Liver (tissue), 9 donors: Measurements from ENCODE around the gene TOR4A. TPM values are rescaled to one million over a fixed set of nuclear protein-coding genes. Genes with fewer than 3 reads are reported as not detected.

Experiments
- DNase-seq: peaks from one replicate; pipeline ENCODE4 v3.0.0-alpha.2; 2017; ENCODE audit warnings: low spot score
- H3K27ac ChIP-seq, 2 donors: one replicate each; pipeline ENCODE4 v1.7.0; 2013; ENCODE audit warnings: inconsistent platforms in 2 of 2, low read length in 2 of 2, control low read depth in 1 of 2, low read depth in 1 of 2, mild to moderate bottlenecking in 1 of 2
- H3K27me3 ChIP-seq, 4 donors: one replicate each; pipeline versions ENCODE4 v1.6.1 to v1.7.0; 2013; ENCODE audit warnings: low read length in 3 of 4, inconsistent platforms in 1 of 4, mild to moderate bottlenecking in 1 of 4, moderate library complexity in 1 of 4; ENCODE audit not compliant: control insufficient read depth in 4 of 4, insufficient read depth in 4 of 4
- H3K36me3 ChIP-seq, 4 donors: one replicate each; pipeline versions ENCODE4 v1.6.1 to v1.7.0; 2013; ENCODE audit warnings: low read length in 3 of 4, mild to moderate bottlenecking in 3 of 4, low read depth in 1 of 4, moderate library complexity in 1 of 4; ENCODE audit not compliant: control insufficient read depth in 4 of 4, insufficient read depth in 3 of 4
- H3K4me1 ChIP-seq, 4 donors: one replicate each; pipeline versions ENCODE4 v1.6.1 to v1.7.0; 2013; ENCODE audit warnings: low read length in 3 of 4, mild to moderate bottlenecking in 3 of 4, moderate library complexity in 1 of 4; ENCODE audit not compliant: control insufficient read depth in 4 of 4, insufficient read depth in 4 of 4
- H3K4me3 ChIP-seq, 3 donors: one replicate each; pipeline versions ENCODE4 v1.6.1 to v1.7.0; 2013; ENCODE audit warnings: low read length in 3 of 3, control low read depth in 1 of 3, low read depth in 1 of 3, mild to moderate bottlenecking in 1 of 3
- H3K9ac ChIP-seq, 2 donors: one replicate each; pipeline ENCODE4 v1.7.0; 2013; ENCODE audit warnings: low read length in 2 of 2, mild to moderate bottlenecking in 2 of 2, moderate library complexity in 2 of 2, control low read depth in 1 of 2, low read depth in 1 of 2
- H3K9me3 ChIP-seq, 4 donors: one replicate each; pipeline versions ENCODE4 v1.6.1 to v1.7.0; 2013; ENCODE audit warnings: low read length in 3 of 4; ENCODE audit not compliant: control insufficient read depth in 4 of 4
- FOXA2 ChIP-seq: IDR thresholded peaks from 2 replicates; pipeline ENCODE4 v1.6.1; 2016; ENCODE audit warnings: antibody characterized with exemption
- HNF4A ChIP-seq, 2 donors: conservative IDR thresholded peaks; 2 replicates each; pipeline ENCODE4 v1.6.1; 2016; ENCODE audit warnings: antibody characterized with exemption in 2 of 2, mild to moderate bottlenecking in 2 of 2
- HNF4G ChIP-seq: IDR thresholded peaks from 2 replicates; pipeline ENCODE4 v1.6.1; 2016; ENCODE audit warnings: antibody characterized with exemption
- JUND ChIP-seq, 2 donors: IDR thresholded peaks; 2 replicates each; pipeline ENCODE4 v1.6.1; 2016; ENCODE audit warnings: antibody characterized with exemption in 2 of 2
- NR2F2 ChIP-seq: IDR thresholded peaks from 2 replicates; pipeline ENCODE4 v1.6.1; 2016; ENCODE audit warnings: antibody characterized with exemption
- RAD21 ChIP-seq, 2 donors: IDR thresholded peaks; 2 replicates each; pipeline ENCODE4 v1.6.1; 2016; ENCODE audit warnings: antibody characterized with exemption in 2 of 2, mild to moderate bottlenecking in 2 of 2
- REST ChIP-seq: IDR thresholded peaks from 2 replicates; pipeline ENCODE4 v1.6.1; 2016; ENCODE audit warnings: antibody characterized with exemption, mild to moderate bottlenecking
- RXRA ChIP-seq, 2 donors: IDR thresholded peaks; 2 replicates each; pipeline ENCODE4 v1.6.1; 2017 to 2018; ENCODE audit warnings: antibody characterized with exemption in 2 of 2, mild to moderate bottlenecking in 1 of 2
- SP1 ChIP-seq: IDR thresholded peaks from 2 replicates; pipeline ENCODE4 v1.6.1; 2018; ENCODE audit warnings: antibody characterized with exemption, mild to moderate bottlenecking
- TAF1 ChIP-seq: conservative IDR thresholded peaks from 2 replicates; pipeline ENCODE4 v1.6.1; 2016; ENCODE audit warnings: antibody characterized with exemption, mild to moderate bottlenecking
- YY1 ChIP-seq: IDR thresholded peaks from 2 replicates; pipeline ENCODE4 v1.6.1; 2016; ENCODE audit warnings: antibody characterized with exemption, mild to moderate bottlenecking
- WGBS: extraction: QIAGEN DNeasy Blood & Tissue Kit; methylation state at CpG from one replicate; pipeline ENCODE4 v1.1.7; 2013; 5-methylcytosine and 5-hydroxymethylcytosine counted together
- polyA plus RNA-seq, 2 donors: library from polyadenylated mRNA; stranded (reverse) in 1 of 2; unstranded in 1 of 2; fragments of 200-250 nt in 1 of 2; fragments of >200 nt in 1 of 2; fragmentation: Nextera tagmentation in 1 of 2; extraction: Ambion mirVana in 1 of 2; gene quantifications; one replicate each; pipeline versions ENCODE4 v1.2.1 to v1.2.3, GENCODE V29; 2013 to 2015
- total RNA-seq, 2 donors: library from RNA; depleted of rRNA; stranded (reverse); fragments of >200 nt; gene quantifications; one replicate each; pipeline ENCODE4 v1.2.3, GENCODE V29; 2014
- TF ChIP-seq, protein P1 (sequence below): fragments of 150-350 bp; IDR thresholded peaks from 2 replicates; pipeline ENCODE4 v1.5.1; 2017; ENCODE audit warnings: improper control_type of control experiment, low read depth, low read length; ENCODE audit not compliant: missing input control
- TF ChIP-seq, protein P2 (sequence below): IDR thresholded peaks from 2 replicates; pipeline ENCODE4 v1.6.1; 2016; ENCODE audit warnings: antibody characterized with exemption
- donor health status: healthy.
- donor health status: healthy.
- donor health status: healthy.
- donor health status: healthy.
- donor health status: healthy.

The TOR4A gene
- total and polyA plus RNA-seq, 4 donors, result 0.35 to 5.1 (median 4.3) TPM

- TF ChIP-seq JUND (IDR thresholded peaks at IDR 0.05) (no peak), FOXA2 (no peak), RAD21 (IDR thresholded peaks at IDR 0.05) (no peak), RXRA (IDR thresholded peaks at IDR 0.05) (no peak)
These were observed 28.2 kb downstream of the TOR4A start (continued) for GRCh38 chr9:137305798-137306065.

GRCh38 chr9:137306066-137306849 is 28.7 kb downstream of the TOR4A start:
- Histone ChIP-seq H3K9ac (no peak overlapping the region), H3K27me3 (no peaks in the 10 kb centered on the region), H3K27ac (peak overlapping the region; percentile 30 to 73), H3K4me1 (peaks cover 2 to 31% (median 16%) of the 10 kb centered on the region in 4 donors), H3K36me3 (no peaks in the 10 kb centered on the region), H3K4me3 (no peak overlapping the region), H3K9me3 (no peaks in the 10 kb centered on the region)
- peak; percentile 12 for TF ChIP-seq NR2F2
- TF ChIP-seq HNF4G, result no peak
- 37% methylated on average over 30 of the region's 30 CpGs for WGBS
- DNase-seq, result peak; percentile 33

DNA sequence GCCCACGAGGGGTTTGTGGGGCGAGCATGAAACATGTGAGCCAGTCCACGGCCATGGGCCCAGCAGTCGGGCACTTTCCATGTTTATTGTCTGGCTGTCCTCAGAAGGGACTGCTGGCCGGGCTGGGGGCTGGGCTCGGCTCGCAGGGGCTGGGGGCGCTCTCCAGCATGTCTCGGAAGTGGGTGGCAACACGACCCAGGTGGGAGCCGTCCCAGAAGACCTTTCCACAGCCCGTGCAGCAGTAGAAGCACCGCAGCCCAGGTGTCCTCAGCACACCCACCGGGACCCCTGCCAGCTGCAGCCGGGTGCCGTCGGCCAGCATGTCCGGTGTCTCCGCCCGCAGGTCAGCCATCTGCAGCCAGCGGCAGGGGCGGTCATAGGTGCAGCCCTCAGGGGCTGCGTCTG is 29.3 kb downstream of the TOR4A start:
- Histone ChIP-seq H3K27me3 (no peaks in the 10 kb centered on the region), H3K4me1 (peaks cover 2 to 26% (median 11%) of the 10 kb centered on the region in 4 donors), H3K4me3 (no peak overlapping the region), H3K27ac (no peak overlapping the region), H3K36me3 (no peaks in the 10 kb centered on the region), H3K9ac (no peak overlapping the region), H3K9me3 (no peaks in the 10 kb centered on the region)
- TF ChIP-seq HNF4A (conservative IDR thresholded peaks at IDR 0.05) (no peak), TAF1 (no peak), JUND (IDR thresholded peaks at IDR 0.05) (no peak), NR2F2 (no peak), REST (no peak), SP1 (no peak), RXRA (IDR thresholded peaks at IDR 0.05) (no peak), YY1 (no peak)
- TF ChIP-seq, protein P1, sequence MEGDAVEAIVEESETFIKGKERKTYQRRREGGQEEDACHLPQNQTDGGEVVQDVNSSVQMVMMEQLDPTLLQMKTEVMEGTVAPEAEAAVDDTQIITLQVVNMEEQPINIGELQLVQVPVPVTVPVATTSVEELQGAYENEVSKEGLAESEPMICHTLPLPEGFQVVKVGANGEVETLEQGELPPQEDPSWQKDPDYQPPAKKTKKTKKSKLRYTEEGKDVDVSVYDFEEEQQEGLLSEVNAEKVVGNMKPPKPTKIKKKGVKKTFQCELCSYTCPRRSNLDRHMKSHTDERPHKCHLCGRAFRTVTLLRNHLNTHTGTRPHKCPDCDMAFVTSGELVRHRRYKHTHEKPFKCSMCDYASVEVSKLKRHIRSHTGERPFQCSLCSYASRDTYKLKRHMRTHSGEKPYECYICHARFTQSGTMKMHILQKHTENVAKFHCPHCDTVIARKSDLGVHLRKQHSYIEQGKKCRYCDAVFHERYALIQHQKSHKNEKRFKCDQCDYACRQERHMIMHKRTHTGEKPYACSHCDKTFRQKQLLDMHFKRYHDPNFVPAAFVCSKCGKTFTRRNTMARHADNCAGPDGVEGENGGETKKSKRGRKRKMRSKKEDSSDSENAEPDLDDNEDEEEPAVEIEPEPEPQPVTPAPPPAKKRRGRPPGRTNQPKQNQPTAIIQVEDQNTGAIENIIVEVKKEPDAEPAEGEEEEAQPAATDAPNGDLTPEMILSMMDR, result no peak
- TF ChIP-seq, protein P2, sequence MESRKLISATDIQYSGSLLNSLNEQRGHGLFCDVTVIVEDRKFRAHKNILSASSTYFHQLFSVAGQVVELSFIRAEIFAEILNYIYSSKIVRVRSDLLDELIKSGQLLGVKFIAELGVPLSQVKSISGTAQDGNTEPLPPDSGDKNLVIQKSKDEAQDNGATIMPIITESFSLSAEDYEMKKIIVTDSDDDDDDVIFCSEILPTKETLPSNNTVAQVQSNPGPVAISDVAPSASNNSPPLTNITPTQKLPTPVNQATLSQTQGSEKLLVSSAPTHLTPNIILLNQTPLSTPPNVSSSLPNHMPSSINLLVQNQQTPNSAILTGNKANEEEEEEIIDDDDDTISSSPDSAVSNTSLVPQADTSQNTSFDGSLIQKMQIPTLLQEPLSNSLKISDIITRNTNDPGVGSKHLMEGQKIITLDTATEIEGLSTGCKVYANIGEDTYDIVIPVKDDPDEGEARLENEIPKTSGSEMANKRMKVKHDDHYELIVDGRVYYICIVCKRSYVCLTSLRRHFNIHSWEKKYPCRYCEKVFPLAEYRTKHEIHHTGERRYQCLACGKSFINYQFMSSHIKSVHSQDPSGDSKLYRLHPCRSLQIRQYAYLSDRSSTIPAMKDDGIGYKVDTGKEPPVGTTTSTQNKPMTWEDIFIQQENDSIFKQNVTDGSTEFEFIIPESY, result no peak
- DNase-seq, result peak; percentile 29
- 40% methylated on average over 23 of the region's 23 CpGs for WGBS
